ENCODE data around the gene ZBTB49. TPM values are rescaled to one million over a fixed set of nuclear protein-coding genes. Genes with fewer than 3 reads are reported as not detected.

ZBTB49 gene
- total and polyA plus RNA-seq, 2 of the 13 experiments (the other 11 are each of a cell fraction or from before 2014, with no cell fraction given) = 3.3 to 4.3 TPM

DNA sequence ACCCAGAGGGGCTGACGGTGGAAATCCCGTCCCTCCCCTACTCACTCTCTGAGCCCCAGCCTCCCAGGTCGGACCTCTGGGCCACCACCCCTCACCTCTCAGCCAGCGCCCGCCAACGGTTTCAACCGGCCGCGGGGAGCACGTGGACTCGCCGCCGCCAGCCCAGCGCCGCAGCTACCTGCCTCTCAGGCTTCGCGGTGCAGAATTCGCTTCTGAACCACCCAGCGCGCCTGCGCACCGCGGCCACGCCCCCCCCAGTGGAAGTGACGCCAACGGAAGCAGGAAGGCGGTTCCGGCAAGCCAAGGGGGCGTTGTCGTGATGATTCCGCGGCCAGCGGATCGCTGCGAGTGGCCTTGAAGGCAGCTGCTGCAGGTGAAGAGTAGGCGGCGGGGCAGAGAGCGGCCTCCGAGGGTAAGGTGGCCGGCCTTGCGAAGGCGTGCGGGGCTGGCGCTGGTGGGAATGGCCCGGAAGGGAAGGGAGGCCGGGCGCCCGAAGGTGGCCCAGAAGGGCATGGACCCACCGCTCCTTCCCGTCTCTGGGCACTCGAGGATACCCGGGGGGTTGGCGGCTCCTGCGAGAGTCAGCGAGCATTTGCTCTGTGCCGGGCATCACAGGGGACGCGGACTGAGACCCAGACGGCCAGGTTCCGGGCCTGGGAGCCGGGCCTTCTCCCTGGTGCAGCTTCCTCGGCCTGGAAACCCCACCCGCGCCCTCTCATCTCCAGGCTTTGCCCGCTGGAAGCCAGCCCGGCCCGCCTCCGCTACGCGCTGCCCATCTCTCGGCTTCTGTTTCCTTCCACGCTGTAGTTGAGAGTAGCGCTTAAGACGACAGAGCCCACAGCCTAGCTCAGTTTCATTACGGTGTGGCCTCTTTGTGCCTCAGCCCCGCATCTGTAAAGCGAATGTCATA is at the start of gene ZBTB49, which contains the start of gene LYAR (continued):
- TF ChIP-seq NCOA2 (CRISPR knock-in tag; IDR thresholded peaks at IDR 0.05) = 0 out of 2 replicates have a peak, but pooled peaks have one; percentile 7
- peak; percentile 61 for TF ChIP-seq TEAD3 (CRISPR knock-in tag; optimal IDR thresholded peaks at IDR 0.05; ENCODE audit: borderline replicate concordance)
- TF ChIP-seq REST (IDR thresholded peaks at IDR 0.05; ENCODE audit: borderline replicate concordance in 1 of 2, low read depth in 1 of 2, low read length in 2 of 2) = no peak
- TF ChIP-seq ATF7 (IDR thresholded peaks at IDR 0.05) = no peak
- peak; percentile 21; the same call in 1 of the 2 replicates for TF ChIP-seq ATF7 (CRISPR knock-in tag; IDR thresholded peaks at IDR 0.05)
- TF ChIP-seq RXRA (CRISPR knock-in tag; IDR thresholded peaks at IDR 0.05) = peak; percentile 48; the same call in 1 of the 2 replicates
- TF ChIP-seq ETV6 (CRISPR knock-in tag; conservative IDR thresholded peaks at IDR 0.05) = no peak
- TF ChIP-seq, protein P1, sequence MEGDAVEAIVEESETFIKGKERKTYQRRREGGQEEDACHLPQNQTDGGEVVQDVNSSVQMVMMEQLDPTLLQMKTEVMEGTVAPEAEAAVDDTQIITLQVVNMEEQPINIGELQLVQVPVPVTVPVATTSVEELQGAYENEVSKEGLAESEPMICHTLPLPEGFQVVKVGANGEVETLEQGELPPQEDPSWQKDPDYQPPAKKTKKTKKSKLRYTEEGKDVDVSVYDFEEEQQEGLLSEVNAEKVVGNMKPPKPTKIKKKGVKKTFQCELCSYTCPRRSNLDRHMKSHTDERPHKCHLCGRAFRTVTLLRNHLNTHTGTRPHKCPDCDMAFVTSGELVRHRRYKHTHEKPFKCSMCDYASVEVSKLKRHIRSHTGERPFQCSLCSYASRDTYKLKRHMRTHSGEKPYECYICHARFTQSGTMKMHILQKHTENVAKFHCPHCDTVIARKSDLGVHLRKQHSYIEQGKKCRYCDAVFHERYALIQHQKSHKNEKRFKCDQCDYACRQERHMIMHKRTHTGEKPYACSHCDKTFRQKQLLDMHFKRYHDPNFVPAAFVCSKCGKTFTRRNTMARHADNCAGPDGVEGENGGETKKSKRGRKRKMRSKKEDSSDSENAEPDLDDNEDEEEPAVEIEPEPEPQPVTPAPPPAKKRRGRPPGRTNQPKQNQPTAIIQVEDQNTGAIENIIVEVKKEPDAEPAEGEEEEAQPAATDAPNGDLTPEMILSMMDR (CRISPR knock-in tag; IDR thresholded peaks at IDR 0.05) = peak; percentile 48
- no peak for TF ChIP-seq ZNF484 (CRISPR knock-in tag; IDR thresholded peaks at IDR 0.05; ENCODE audit: borderline replicate concordance, low read depth)
- TF ChIP-seq ZNF670 (CRISPR knock-in tag; IDR thresholded peaks at IDR 0.05; ENCODE audit: borderline replicate concordance) = 0 out of 2 replicates have a peak, but pooled peaks have one; percentile 81
- no peak for TF ChIP-seq ZNF652 (CRISPR knock-in tag; IDR thresholded peaks at IDR 0.05; ENCODE audit: borderline replicate concordance, low read depth)
- no peak for TF ChIP-seq SOX6 (IDR thresholded peaks at IDR 0.05)
- TF ChIP-seq SOX6 (CRISPR knock-in tag; IDR thresholded peaks at IDR 0.05) = peak; percentile 74
- peak; percentile 90 for TF ChIP-seq ZNF605 (CRISPR knock-in tag; IDR thresholded peaks at IDR 0.05)
- peak; percentile 88 for TF ChIP-seq ZNF274 (CRISPR knock-in tag; IDR thresholded peaks at IDR 0.05)
- peak; percentile 7 for TF ChIP-seq SKI (IDR thresholded peaks at IDR 0.05; ENCODE audit: partially characterized antibody)
- TF ChIP-seq ZFP82 (CRISPR knock-in tag; IDR thresholded peaks at IDR 0.05; ENCODE audit: borderline replicate concordance) = peak; percentile 92; the same call in 1 of the 2 replicates
- TF ChIP-seq ZNF816 (CRISPR knock-in tag; IDR thresholded peaks at IDR 0.05; ENCODE audit: borderline replicate concordance) = peak; percentile 58; the same call in 1 of the 2 replicates
- TF ChIP-seq AKAP8 (CRISPR knock-in tag; IDR thresholded peaks at IDR 0.05) = no peak; the same call in 1 of the 2 replicates
